NT2/D1 (cell line): ENCODE measurements around the gene MED12.

Experiments
- SUZ12 ChIP-seq: IDR thresholded peaks from 2 replicates; pipeline ENCODE4 v1.6.1; 2011; ENCODE audit not compliant: insufficient read length, insufficient read depth; ENCODE audit errors: extremely low read depth
- YY1 ChIP-seq: IDR thresholded peaks from 2 replicates; pipeline ENCODE4 v1.6.1; 2011; ENCODE audit not compliant: insufficient read length, insufficient read depth
- ZNF274 ChIP-seq: IDR thresholded peaks from 2 replicates; pipeline ENCODE4 v1.6.1; 2011; ENCODE audit warnings: mild to moderate bottlenecking, low read depth, low read length

DNA sequence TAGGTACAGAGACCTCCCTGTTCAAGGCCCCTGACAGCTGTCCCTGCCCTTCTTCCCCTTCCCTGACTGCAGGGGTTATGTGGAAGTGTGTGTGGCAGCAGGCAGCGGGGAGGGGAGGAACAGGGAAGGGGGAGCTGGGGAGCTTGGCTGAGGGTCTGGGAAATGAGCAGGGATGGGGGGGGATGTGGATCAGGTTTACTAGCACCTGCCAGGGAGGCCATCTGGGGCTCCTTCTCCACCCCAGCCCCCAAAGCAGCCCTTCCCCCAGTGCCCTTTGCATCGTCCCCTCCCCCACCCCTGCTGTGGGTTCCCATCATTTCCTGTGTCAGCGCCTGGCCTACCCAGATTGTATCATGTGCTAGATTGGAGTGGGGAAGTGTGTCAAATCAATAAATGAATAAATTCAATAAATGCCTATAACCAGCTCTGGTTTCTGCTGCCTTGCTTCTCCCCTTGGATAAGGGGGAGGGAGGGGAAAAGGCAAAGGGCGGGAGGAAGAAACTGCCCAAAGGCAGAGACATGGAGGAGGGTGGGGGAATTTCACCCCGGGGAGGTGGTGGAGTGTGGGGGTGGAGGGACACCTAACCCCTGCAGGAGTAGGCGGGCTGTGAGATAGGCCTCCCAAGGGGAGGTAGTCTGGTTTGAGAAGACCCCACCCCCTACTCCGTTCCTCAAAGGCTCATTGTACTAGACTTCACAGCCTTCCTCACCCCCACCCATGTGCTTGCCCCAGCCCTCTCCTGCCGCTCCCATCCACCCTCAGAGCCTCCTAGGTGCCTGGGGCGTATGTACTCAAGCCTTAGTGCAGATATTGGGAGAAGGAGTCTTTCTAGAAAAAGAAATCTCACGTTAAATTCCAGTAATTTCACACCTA is 15.0 kb upstream of the MED12 start:
- TF ChIP-seq YY1 (no peak), ZNF274 (no peak), SUZ12 (no peak)
